HL-60 (cell line): ENCODE results near the gene RPS14.
"Not testable (repeated sequence)": the region's sequence is repeated elsewhere in the genome, so short reads cannot be mapped to it uniquely, and the experiment has no call there.

Source experiments
- DNase-seq, 2 experiments: peaks; one replicate each; pipeline ENCODE4 v3.0.0-alpha.2; 2010 to 2020; ENCODE audit warnings: low read depth in 1 of 2, low spot score in 1 of 2
- H3K27ac ChIP-seq: fragments of 250-450 bp; sonication (Bioruptor Pico); replicated peaks from 2 replicates; pipeline ENCODE4 v1.5.1; 2020; ENCODE audit warnings: mild to moderate bottlenecking, moderate library complexity
- H3K27me3 ChIP-seq: fragments of 250-450 bp; sonication (Bioruptor Pico); 2 replicates; pipeline ENCODE4 v1.5.1; 2021; ENCODE audit warnings: mild to moderate bottlenecking, moderate library complexity; ENCODE audit not compliant: insufficient read depth, poor library complexity, severe bottlenecking
- H3K4me3 ChIP-seq: replicated peaks from 2 replicates; pipeline ENCODE4 v1.5.1; 2011; ENCODE audit warnings: mild to moderate bottlenecking, control low read depth, low read length; ENCODE audit not compliant: insufficient read depth
- CTCF ChIP-seq: IDR thresholded peaks from one replicate; pipeline ENCODE4 v1.5.1; 2011; ENCODE audit warnings: low read length, control low read depth, inconsistent platforms; ENCODE audit not compliant: insufficient read depth
- GABPA ChIP-seq: IDR thresholded peaks from 2 replicates; pipeline ENCODE4 v1.6.1; 2012; ENCODE audit warnings: low read depth
- POLR2AphosphoS5 ChIP-seq: IDR thresholded peaks from 2 replicates; pipeline ENCODE4 v1.6.1; 2012; ENCODE audit warnings: low read depth
- REST ChIP-seq: IDR thresholded peaks from 2 replicates; pipeline ENCODE4 v1.6.1; 2012; ENCODE audit warnings: low read depth; ENCODE audit not compliant: insufficient replicate concordance
- SPI1 ChIP-seq: IDR thresholded peaks from 2 replicates; pipeline ENCODE4 v1.6.1; 2012; ENCODE audit warnings: low read depth, mild to moderate bottlenecking, borderline replicate concordance

Gene RPS14

GRCh38 chr5:150422758-150423157, 26.8 kb downstream of the RPS14 start:
- DNase-seq = no peak
- no peaks in the 10 kb centered on the region for H3K27me3 ChIP-seq

GRCh38 chr5:150422075-150422474, 27.5 kb downstream of the RPS14 start:
- TF ChIP-seq REST (no peak), GABPA (no peak), CTCF (no peak), SPI1 (no peak), POLR2AphosphoS5 (no peak)
- Histone ChIP-seq H3K27me3 (no peaks in the 10 kb centered on the region), H3K27ac (no peak overlapping the region), H3K4me3 (no peak overlapping the region)
- no peak for DNase-seq

More at GRCh38 chr5:150422758-150423157, 26.8 kb downstream of the RPS14 start:
- Histone ChIP-seq H3K4me3 (no peak overlapping the region), H3K27ac (no peak overlapping the region)
- TF ChIP-seq CTCF = no peak
- no peak for TF ChIP-seq GABPA
- no peak for TF ChIP-seq REST
- TF ChIP-seq SPI1 = no peak
- no peak for TF ChIP-seq POLR2AphosphoS5

- DNase-seq = no peak
- Histone ChIP-seq H3K27ac (no peak overlapping the region), H3K4me3 (no peak overlapping the region), H3K27me3 (no peaks in the 10 kb centered on the region)
- TF ChIP-seq SPI1 (no peak), REST (no peak), POLR2AphosphoS5 (no peak), CTCF (no peak), GABPA (no peak)
Measured at GRCh38 chr5:150419630-150420270, 29.8 kb downstream of the RPS14 start.

GRCh38 chr5:150413902-150414790, 35.4 kb downstream of the RPS14 start:
- DNase-seq, H3K4me3 ChIP-seq: not testable (repeated sequence)

More at GRCh38 chr5:150413902-150414790, 35.4 kb downstream of the RPS14 start:
- H3K27ac ChIP-seq, H3K27me3 ChIP-seq: not testable (repeated sequence)
